ENCODE data around the gene GP1BA.

Gene GP1BA

DNA sequence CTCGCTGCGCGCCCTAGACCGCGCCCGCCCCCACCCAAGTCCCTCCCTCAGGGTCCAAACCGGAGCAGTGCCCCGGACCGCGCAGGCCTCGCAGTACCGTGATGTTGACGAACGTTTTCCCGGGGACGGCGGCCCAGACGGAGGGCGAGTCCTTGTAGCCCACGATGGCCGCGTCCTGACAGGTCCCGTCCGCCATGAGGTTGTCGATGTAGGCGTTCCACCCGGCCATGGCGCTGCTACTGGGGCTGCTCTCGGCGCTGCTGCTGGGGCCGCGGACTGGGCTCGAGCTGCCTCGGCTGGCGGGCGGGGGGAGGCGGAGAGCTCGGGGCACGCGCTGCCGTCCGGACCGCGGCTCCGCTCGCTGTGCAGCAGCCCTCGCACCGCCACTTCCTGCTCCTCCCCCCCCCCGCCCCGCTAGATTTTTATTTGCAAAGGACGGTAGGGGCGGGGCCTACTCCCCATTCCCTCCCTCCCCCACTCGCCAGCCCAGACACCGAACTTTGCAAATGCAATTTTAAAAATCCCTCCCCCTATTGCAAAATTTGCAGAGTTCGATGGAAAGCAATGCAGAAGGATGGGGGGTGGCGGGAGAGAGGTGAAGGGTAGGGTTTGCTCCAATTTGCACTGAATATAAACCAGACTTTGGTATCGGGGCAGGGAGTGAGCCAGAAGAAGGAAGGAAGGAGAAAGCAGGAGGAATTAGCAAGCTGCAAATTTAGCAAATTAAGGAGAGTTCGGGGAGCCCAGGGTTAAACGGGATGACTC lies 16.3 kb downstream of the GP1BA start, which contains the start of gene PFN1:
Gene PFN1, minus strand, starts transcription at position 365 of the 765 bp plus-strand sequence. Its CDS starts 136 bp downstream, at position 229.
- TF ChIP-seq, protein P1, sequence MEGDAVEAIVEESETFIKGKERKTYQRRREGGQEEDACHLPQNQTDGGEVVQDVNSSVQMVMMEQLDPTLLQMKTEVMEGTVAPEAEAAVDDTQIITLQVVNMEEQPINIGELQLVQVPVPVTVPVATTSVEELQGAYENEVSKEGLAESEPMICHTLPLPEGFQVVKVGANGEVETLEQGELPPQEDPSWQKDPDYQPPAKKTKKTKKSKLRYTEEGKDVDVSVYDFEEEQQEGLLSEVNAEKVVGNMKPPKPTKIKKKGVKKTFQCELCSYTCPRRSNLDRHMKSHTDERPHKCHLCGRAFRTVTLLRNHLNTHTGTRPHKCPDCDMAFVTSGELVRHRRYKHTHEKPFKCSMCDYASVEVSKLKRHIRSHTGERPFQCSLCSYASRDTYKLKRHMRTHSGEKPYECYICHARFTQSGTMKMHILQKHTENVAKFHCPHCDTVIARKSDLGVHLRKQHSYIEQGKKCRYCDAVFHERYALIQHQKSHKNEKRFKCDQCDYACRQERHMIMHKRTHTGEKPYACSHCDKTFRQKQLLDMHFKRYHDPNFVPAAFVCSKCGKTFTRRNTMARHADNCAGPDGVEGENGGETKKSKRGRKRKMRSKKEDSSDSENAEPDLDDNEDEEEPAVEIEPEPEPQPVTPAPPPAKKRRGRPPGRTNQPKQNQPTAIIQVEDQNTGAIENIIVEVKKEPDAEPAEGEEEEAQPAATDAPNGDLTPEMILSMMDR (IDR thresholded peaks at IDR 0.05; ENCODE audit: control extremely low read depth, extremely low read depth, low read depth, missing control alignments): no peak
- ChIA-PET POLR2A (interaction anchor here (1.0 to 4.4 kb wide), 3 partner anchors 9 to 19 kb away, joined by 3 to 34 read pairs (median 6); partner anchors contain the start of genes RNF167, SLC25A11 and SPAG7), CTCF (interaction anchor here (2.3 to 4.0 kb wide), 3 partner anchors 8 to 39 kb away, joined by 6 to 11 read pairs (median 9); no protein-coding TSS in a partner anchor)
- DNase-seq (ENCODE audit: extremely low spot score): peak; percentile 89

DNA sequence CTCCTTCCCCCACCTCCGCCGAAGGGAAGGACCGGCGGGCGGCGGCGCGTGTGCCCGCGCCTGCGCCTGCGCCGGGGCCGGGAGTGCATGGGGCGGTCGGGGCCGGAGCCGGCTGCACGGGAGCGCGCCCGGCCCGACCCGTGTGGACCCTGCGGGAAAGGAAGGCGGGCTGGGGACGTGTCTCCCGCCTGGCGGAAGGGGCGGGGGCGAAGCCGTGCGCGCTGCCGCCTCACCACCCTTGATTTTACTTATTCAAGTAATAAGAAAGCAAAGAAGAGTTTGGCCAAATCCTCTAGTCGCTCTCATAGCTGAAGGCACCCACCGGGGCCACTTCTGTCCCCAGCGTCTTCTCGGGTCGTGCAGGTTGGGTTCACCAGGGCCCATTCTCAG lies 16.8 kb downstream of the GP1BA start:
- ChIA-PET CTCF (interaction anchor here (2.3 to 4.0 kb wide), 2 partner anchors 31 to 40 kb away, joined by 6 to 11 read pairs; no protein-coding TSS in a partner anchor), POLR2A (interaction anchor here (1.4 to 4.4 kb wide), 2 partner anchors 9 to 18 kb away, joined by 6 to 34 read pairs; partner anchors contain the start of genes RNF167, SLC25A11 and SPAG7)
- TF ChIP-seq, protein P1 (IDR thresholded peaks at IDR 0.05; ENCODE audit: control extremely low read depth, extremely low read depth, low read depth, missing control alignments): no peak
- DNase-seq (ENCODE audit: extremely low spot score): peak; percentile 86

DNA sequence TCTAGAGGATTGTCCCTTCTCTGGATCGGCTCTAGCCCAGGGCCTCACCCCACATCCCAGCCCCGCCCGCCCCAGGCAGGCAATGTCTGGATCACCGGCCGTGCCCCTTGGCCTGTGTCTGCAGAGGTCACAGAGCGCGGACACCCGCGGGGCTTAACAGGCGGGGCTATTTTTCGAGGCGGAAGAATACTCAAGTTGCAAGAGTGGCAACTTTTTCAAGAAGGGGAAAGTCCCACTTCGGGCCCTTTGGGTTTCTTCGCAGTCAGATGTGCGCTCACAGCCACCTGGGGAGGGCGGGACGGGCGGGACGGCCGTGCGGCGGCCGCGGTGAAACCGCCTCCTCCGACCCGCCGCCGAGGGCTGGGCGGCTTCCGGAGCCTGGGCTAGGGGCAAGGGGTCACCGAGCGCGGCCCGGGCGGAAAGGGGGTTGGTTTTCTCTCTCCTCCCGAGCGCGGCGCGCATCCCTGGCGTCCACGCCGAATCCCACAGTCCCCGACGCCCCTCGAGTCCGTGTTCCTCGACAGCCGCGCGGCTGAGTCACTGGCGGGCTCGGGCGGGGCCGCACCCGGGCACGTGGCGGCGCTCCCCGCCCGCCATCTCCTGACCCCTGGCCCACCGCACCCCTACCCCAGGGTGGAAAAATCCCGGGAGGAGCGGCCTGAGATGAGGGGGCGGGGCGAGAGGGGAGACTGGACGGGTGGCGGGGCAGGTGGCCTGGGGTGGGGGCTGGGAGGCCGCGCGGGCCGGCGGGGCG lies 17.4 kb downstream of the GP1BA start:
- TF ChIP-seq, protein P1 (IDR thresholded peaks at IDR 0.05; ENCODE audit: control extremely low read depth, extremely low read depth, low read depth, missing control alignments): no peak
- CTCF ChIA-PET: interaction anchor here (0.9 to 4.0 kb wide), 4 partner anchors 18 to 40 kb away, joined by 3 to 12 read pairs (median 8); partner anchors contain the start of genes CAMTA2 and SPAG7
- POLR2A ChIA-PET: interaction anchor here (1.4 to 4.4 kb wide), 2 partner anchors 10 to 17 kb away, joined by 6 to 34 read pairs; partner anchors contain the start of genes RNF167, SLC25A11 and SPAG7
- DNase-seq (ENCODE audit: extremely low spot score): peak; percentile 87

DNA sequence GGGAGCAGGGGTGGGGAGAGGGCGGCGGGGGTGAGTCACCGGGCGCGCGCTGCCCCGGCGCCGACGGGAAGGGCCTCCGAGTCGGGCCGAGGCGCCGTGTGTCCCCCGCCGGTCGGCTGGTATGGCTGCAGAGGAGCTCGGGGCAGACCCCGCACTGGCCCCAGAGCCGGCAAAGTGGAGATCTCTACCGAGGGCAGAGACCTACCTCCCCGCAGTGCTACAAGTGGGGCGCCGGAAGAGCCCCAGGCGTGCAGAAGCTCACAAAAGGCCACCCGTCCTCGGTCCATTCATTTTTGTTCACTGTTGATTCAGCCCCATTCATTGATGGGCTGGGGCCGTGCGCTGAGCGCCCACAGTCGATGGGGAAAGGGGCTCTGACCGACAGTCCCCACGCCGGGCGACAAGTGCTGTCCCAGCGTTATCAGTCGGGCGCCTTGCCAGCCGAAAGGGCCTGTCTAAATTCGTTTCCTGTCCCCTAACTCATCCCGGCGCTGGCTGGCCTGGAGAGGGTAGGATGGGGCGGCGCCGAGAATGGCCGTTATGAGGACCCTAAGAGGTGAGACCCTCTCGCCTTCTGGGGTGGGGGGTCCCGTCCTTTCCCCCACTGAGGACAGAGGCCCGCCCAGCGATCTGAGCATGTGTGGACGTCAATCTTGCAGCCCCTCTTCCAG lies 18.1 kb downstream of the GP1BA start:
- TF ChIP-seq, protein P1 (IDR thresholded peaks at IDR 0.05; ENCODE audit: control extremely low read depth, extremely low read depth, low read depth, missing control alignments): no peak
- POLR2A ChIA-PET: interaction anchor here (4.4 kb wide), 1 partner anchor 17 kb away, joined by 34 read pairs; the partner anchor contains the start of gene SPAG7
- no peak for DNase-seq (ENCODE audit: extremely low spot score)
- CTCF ChIA-PET: interaction anchor here (0.9 to 3.8 kb wide), 5 partner anchors 12 to 37 kb away, joined by 3 to 12 read pairs (median 6); partner anchors contain the start of genes CAMTA2 and SPAG7

DNA sequence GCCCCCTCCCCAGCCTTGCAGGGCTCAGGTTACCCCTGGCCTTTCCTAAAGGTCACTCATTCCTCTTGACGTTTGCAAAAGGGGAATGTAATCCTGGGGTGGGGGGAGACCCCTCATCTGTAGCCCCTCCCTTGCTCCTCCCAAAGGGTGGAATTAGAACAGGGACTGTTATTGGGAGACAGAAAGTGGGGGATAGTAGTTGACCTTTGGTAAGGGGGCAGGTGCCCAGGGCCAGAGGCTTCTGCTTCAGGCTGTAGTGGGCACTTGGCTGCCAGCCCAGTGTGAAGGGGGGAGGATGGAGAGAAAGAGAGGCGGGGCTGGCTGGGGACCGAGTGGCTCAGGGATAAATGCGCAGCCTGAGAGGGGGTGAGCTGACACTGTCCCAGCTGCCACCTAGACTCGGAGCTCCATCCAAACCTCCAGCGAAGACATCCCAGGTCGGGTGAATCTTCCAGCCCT lies 18.7 kb downstream of the GP1BA start, which contains the start of gene ENO3:
Gene ENO3, plus strand, starts transcription at position 374 of the 459 bp plus-strand sequence. CDS start 711 bp downstream, outside the sequence.
- ChIA-PET POLR2A (interaction anchor here (4.4 kb wide), 1 partner anchor 16 kb away, joined by 34 read pairs; the partner anchor contains the start of gene SPAG7), CTCF (interaction anchor here (2.0 to 3.8 kb wide), 4 partner anchors 11 to 112 kb away, joined by 5 to 12 read pairs (median 12); partner anchors contain the start of gene CAMTA2)
- TF ChIP-seq, protein P1 (IDR thresholded peaks at IDR 0.05; ENCODE audit: control extremely low read depth, extremely low read depth, low read depth, missing control alignments): no peak
- no peak for DNase-seq (ENCODE audit: extremely low spot score)
